GM19043 (cell line): Measurements from ENCODE around the gene DLX5.

Source experiments
- ATAC-seq: cut with Tn5 transposase; IDR thresholded peaks from one replicate; pipeline ENCODE4 v1.9.1; 2021; ENCODE audit warnings: low read depth; ENCODE audit not compliant: unreplicated experiment

DLX5 gene

GRCh38 chr7:97018791-97019531 is 5.7 kb downstream of the DLX5 start:
- no peak for ATAC-seq

- no peak for ATAC-seq
Measured at GRCh38 chr7:97018126-97018601, 6.5 kb downstream of the DLX5 start.

GRCh38 chr7:97017192-97018125 is 7.2 kb downstream of the DLX5 start:
- ATAC-seq: no peak

GRCh38 chr7:97016381-97017191 is 8.0 kb downstream of the DLX5 start:
- no peak for ATAC-seq

- ATAC-seq: no peak
Measured at GRCh38 chr7:97015756-97016380, 8.8 kb downstream of the DLX5 start.

GRCh38 chr7:97015279-97015678 is 9.4 kb downstream of the DLX5 start:
- no peak for ATAC-seq

GRCh38 chr7:97014145-97014750 is 10.4 kb downstream of the DLX5 start:
- no peak for ATAC-seq

GRCh38 chr7:97013845-97014134 is 10.8 kb downstream of the DLX5 start:
- ATAC-seq: no peak

- no peak for ATAC-seq
Measured at GRCh38 chr7:97013134-97013844, 11.3 kb downstream of the DLX5 start.

GRCh38 chr7:97012365-97013133 is 12.1 kb downstream of the DLX5 start:
- no peak for ATAC-seq

GRCh38 chr7:97011536-97012364 is 12.9 kb downstream of the DLX5 start:
- ATAC-seq: no peak

GRCh38 chr7:97011104-97011503 is 13.5 kb downstream of the DLX5 start:
- ATAC-seq: no peak

- no peak for ATAC-seq
Measured at GRCh38 chr7:97009753-97010732, 14.6 kb downstream of the DLX5 start.

- ATAC-seq: no peak
Measured at GRCh38 chr7:97008275-97008917, 16.2 kb downstream of the DLX5 start.

GRCh38 chr7:97007583-97007861 is 17.1 kb downstream of the DLX5 start:
- ATAC-seq: no peak

GRCh38 chr7:97006816-97007582 is 17.6 kb downstream of the DLX5 start:
- ATAC-seq: no peak
